Measurements from ENCODE around the gene CEP57L1. TPM values are rescaled to one million over a fixed set of nuclear protein-coding genes. Genes with fewer than 3 reads are reported as not detected.
"Not testable (repeated sequence)": the region's sequence is repeated elsewhere in the genome, so short reads cannot be mapped to it uniquely, and the experiment has no call there.

CEP57L1 gene
- total RNA-seq, 4 donors from 2014 or later, result 17.3 to 28.3 (median 27.3) TPM

- H3K27me3 ChIP-seq, result no peaks in the 10 kb centered on the region
- H3K36me3 ChIP-seq, result peaks cover 0 to 15% (median 0%) of the 10 kb centered on the region in 3 donors
- 59 to 69% methylated on average over 1 of the region's 1 CpG for WGBS, 2 donors
- no peak overlapping the region for H3K27ac ChIP-seq
- TF ChIP-seq POLR2A (IDR thresholded peaks at IDR 0.05) (no peak), EP300 (IDR thresholded peaks at IDR 0.05) (no peak)
- TF ChIP-seq, protein P1, sequence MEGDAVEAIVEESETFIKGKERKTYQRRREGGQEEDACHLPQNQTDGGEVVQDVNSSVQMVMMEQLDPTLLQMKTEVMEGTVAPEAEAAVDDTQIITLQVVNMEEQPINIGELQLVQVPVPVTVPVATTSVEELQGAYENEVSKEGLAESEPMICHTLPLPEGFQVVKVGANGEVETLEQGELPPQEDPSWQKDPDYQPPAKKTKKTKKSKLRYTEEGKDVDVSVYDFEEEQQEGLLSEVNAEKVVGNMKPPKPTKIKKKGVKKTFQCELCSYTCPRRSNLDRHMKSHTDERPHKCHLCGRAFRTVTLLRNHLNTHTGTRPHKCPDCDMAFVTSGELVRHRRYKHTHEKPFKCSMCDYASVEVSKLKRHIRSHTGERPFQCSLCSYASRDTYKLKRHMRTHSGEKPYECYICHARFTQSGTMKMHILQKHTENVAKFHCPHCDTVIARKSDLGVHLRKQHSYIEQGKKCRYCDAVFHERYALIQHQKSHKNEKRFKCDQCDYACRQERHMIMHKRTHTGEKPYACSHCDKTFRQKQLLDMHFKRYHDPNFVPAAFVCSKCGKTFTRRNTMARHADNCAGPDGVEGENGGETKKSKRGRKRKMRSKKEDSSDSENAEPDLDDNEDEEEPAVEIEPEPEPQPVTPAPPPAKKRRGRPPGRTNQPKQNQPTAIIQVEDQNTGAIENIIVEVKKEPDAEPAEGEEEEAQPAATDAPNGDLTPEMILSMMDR (IDR thresholded peaks at IDR 0.05), result no peak
- H3K4me1 ChIP-seq, result no peaks in the 10 kb centered on the region
- no peaks in the 10 kb centered on the region for H3K9me3 ChIP-seq
- no peak overlapping the region for H3K4me3 ChIP-seq
- DNase-seq (ENCODE audit: low spot score in 2 of 2), result no peak
Observed at GRCh38 chr6:109102762-109103161, 7.5 kb downstream of the CEP57L1 start.

DNA sequence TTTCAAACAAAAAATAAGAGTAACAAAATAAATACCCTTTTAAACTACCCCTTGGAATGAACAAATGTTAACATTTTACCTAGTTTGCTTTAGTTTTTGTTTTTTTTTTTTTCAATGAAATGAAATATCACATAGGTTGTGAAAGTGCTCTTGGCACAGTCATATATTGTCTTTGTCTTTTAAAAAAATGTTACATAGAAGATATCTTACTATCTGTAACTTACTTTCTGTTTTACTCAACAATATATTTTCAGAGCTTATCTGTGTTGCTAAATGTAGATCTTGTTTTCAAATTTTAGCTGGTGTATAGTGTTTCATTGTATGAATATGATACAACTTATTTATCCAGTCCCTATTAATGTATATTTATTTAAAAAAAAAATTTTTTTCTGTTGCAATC lies 8.6 kb downstream of the CEP57L1 start:
- Histone ChIP-seq H3K36me3 (peaks cover 0 to 15% (median 0%) of the 10 kb centered on the region in 3 donors), H3K4me1 (no peaks in the 10 kb centered on the region), H3K9me3 (no peaks in the 10 kb centered on the region), H3K27ac (no peak overlapping the region), H3K4me3 (no peak overlapping the region), H3K27me3 (no peaks in the 10 kb centered on the region)
- no peak for DNase-seq (ENCODE audit: low spot score in 2 of 2)
- no peak for TF ChIP-seq POLR2A (IDR thresholded peaks at IDR 0.05)
- TF ChIP-seq, protein P1 (IDR thresholded peaks at IDR 0.05), result no peak
- TF ChIP-seq EP300 (IDR thresholded peaks at IDR 0.05), result no peak

DNA sequence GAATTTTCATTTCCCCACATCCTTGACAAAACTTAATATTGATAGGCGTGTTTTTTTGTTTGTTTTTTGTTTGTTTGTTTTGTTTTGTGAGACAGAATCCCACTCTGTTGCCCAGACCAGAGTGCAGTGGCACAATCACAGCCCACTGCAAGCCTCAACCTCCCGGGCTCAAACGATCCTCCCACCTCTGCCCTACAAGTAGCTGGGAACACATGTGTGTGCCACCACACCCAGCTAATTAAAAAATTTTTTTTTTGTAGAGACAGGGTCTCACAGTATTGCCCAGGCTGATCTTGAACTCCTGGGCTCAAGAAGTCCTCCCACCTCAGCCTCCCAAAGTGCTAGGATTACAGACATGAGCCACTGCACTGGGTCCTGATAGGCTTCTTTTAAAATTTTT lies 9.2 kb downstream of the CEP57L1 start:
- WGBS, 2 donors, result 89% methylated on average over 3 of the region's 3 CpGs
- no peaks in the 10 kb centered on the region for H3K27me3 ChIP-seq
- TF ChIP-seq EP300 (IDR thresholded peaks at IDR 0.05) (no peak), POLR2A (IDR thresholded peaks at IDR 0.05) (no peak)
- TF ChIP-seq, protein P1 (IDR thresholded peaks at IDR 0.05), result no peak
- no peak overlapping the region for H3K27ac ChIP-seq
- H3K4me3 ChIP-seq, result no peak overlapping the region
- H3K36me3 ChIP-seq, result peaks cover 0 to 18% (median 0%) of the 10 kb centered on the region in 3 donors
- no peak for DNase-seq (ENCODE audit: low spot score in 2 of 2)
- no peaks in the 10 kb centered on the region for H3K9me3 ChIP-seq
- no peaks in the 10 kb centered on the region for H3K4me1 ChIP-seq

GRCh38 chr6:109105681-109106080 lies 10.4 kb downstream of the CEP57L1 start:
- 85 to 92% methylated on average over 5 of the region's 5 CpGs for WGBS, 2 donors
- no peak for TF ChIP-seq EP300 (IDR thresholded peaks at IDR 0.05)
- no peak for TF ChIP-seq POLR2A (IDR thresholded peaks at IDR 0.05)
- TF ChIP-seq, protein P1 (IDR thresholded peaks at IDR 0.05), result no peak
- DNase-seq (ENCODE audit: low spot score in 2 of 2), result no peak
- H3K27ac ChIP-seq, result no peak overlapping the region
- peaks cover 0 to 14% (median 0%) of the 10 kb centered on the region in 3 donors for H3K36me3 ChIP-seq
- H3K4me3 ChIP-seq, result no peak overlapping the region
- no peaks in the 10 kb centered on the region for H3K4me1 ChIP-seq
- H3K27me3 ChIP-seq, result no peaks in the 10 kb centered on the region
- H3K9me3 ChIP-seq, result no peaks in the 10 kb centered on the region

GRCh38 chr6:109109663-109110062 lies 14.4 kb downstream of the CEP57L1 start:
- 93% methylated on average over 8 of the region's 8 CpGs for WGBS, 2 donors
- H3K4me3 ChIP-seq; H3K36me3 ChIP-seq; DNase-seq (ENCODE audit: low spot score in 2 of 2); H3K27ac ChIP-seq; H3K4me1 ChIP-seq; H3K27me3 ChIP-seq; H3K9me3 ChIP-seq: not testable (repeated sequence)

DNA sequence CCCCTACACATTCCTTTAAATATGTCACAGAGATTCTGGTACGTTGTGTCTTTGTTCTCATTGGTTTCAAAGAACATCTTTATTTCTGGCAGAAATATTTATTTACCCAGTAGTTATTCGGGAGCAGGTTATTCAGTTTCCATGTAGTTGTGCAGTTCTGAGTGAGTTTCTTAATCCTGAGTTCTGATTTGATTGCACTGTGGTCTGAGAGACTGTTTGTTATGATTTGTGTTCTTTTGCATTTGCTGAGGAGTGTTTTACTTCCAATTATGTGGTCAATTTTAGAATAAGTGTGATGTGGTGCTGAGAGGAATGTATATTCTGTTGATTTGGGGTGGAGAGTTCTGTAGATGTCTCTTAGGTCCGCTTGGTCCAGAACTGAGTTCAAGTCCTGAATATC lies 17.4 kb downstream of the CEP57L1 start:
- not testable (repeated sequence) for H3K27ac ChIP-seq; H3K27me3 ChIP-seq; DNase-seq (ENCODE audit: low spot score in 2 of 2); H3K36me3 ChIP-seq; H3K9me3 ChIP-seq; H3K4me3 ChIP-seq; H3K4me1 ChIP-seq
- 72 to 73% methylated on average over 3 of the region's 3 CpGs for WGBS, 2 donors
